IMR-90 (cell line): Measurements from ENCODE around the gene DAB1. TPM values are rescaled to one million over a fixed set of nuclear protein-coding genes. Genes with fewer than 3 reads are reported as not detected.
A peak's percentile ranks its signal among the peaks of the same experiment; 100 is the strongest.

Experiments
- ATAC-seq: fragments of 200-7000 bp; cut with Tn5 transposase; 2 replicates; pipeline ENCODE4 v1.9.1; 2020; ENCODE audit warnings: low read depth, mild to moderate bottlenecking, moderate library complexity
- BruUV-seq: library from RNA; stranded (reverse); fragments of 400-500 nt; replicated peaks from 2 replicates; lab custom pipeline; 2021; lab: Mats Ljungman, UMichigan
- CTCF ChIA-PET: fragments of 300-600 bp; formaldehyde crosslinking; extraction: SDS; loops from one replicate; lab custom pipeline; 2021; ENCODE audit warnings: antibody characterized with exemption; lab: Yijun Ruan, JAX
- POLR2A ChIA-PET: fragments of 300-600 bp; sonication (Branson Sonifier 250); formaldehyde crosslinking; loops from one replicate; lab custom pipeline; 2022; ENCODE audit warnings: antibody characterized with exemption; ENCODE audit not compliant: unreplicated experiment; lab: Charles Lee
- DNase-seq: peaks from one replicate; pipeline ENCODE4 v3.0.0; 2013
- H2AFZ ChIP-seq: replicated peaks from 2 replicates; pipeline ENCODE3; 2013; ENCODE audit warnings: low read length, mild to moderate bottlenecking; ENCODE audit not compliant: poor library complexity
- H2AK5ac ChIP-seq: 2 replicates; pipeline ENCODE4 v1.6.1; 2013; ENCODE audit warnings: low read depth, low read length, inconsistent platforms
- H2AK9ac ChIP-seq: replicated peaks from 2 replicates; pipeline ENCODE3; 2013; ENCODE audit warnings: mild to moderate bottlenecking, low read depth, low read length, moderate library complexity; ENCODE audit not compliant: poor library complexity
- H2BK120ac ChIP-seq: 2 replicates; pipeline ENCODE4 v1.6.1; 2013; ENCODE audit warnings: low read depth, low read length, inconsistent platforms
- H2BK15ac ChIP-seq: 3 replicates; pipeline ENCODE4 v1.6.1; 2013; ENCODE audit warnings: low read depth, low read length, inconsistent platforms
- H2BK20ac ChIP-seq: 2 replicates; pipeline ENCODE4 v1.6.1; 2013; ENCODE audit warnings: low read depth, mild to moderate bottlenecking, inconsistent platforms, low read length, moderate library complexity
- H2BK5ac ChIP-seq: 2 replicates; pipeline ENCODE4 v1.6.1; 2013; ENCODE audit warnings: mild to moderate bottlenecking, low read depth, low read length, inconsistent platforms; ENCODE audit not compliant: poor library complexity, severe bottlenecking
- H3K14ac ChIP-seq: replicated peaks from 2 replicates; pipeline ENCODE4 v1.6.1; 2013; ENCODE audit warnings: low read depth, low read length, inconsistent platforms
- H3K18ac ChIP-seq: 2 replicates; pipeline ENCODE4 v1.6.1; 2013; ENCODE audit warnings: low read depth, low read length, control low read depth
- H3K23ac ChIP-seq: 2 replicates; pipeline ENCODE4 v1.6.1; 2013; ENCODE audit warnings: low read depth, low read length, inconsistent platforms
- H3K27ac ChIP-seq: 2 replicates; pipeline ENCODE4 v1.5.1; 2013; ENCODE audit warnings: mild to moderate bottlenecking, control low read depth, low read length; ENCODE audit not compliant: insufficient read depth
- H3K27me3 ChIP-seq: 2 replicates; pipeline ENCODE4 v1.6.1; 2013; ENCODE audit warnings: low read length; ENCODE audit not compliant: control insufficient read depth, insufficient read depth
- H3K36me3 ChIP-seq: 2 replicates; pipeline ENCODE4 v1.6.1; 2013; ENCODE audit warnings: low read length, mixed read lengths; ENCODE audit not compliant: control insufficient read depth, insufficient read depth
- H3K4ac ChIP-seq: 2 replicates; pipeline ENCODE4 v1.6.1; 2013; ENCODE audit warnings: low read depth, low read length, inconsistent platforms
- H3K4me1 ChIP-seq: 2 replicates; pipeline ENCODE4 v1.6.1; 2013; ENCODE audit warnings: low read length, mixed read lengths; ENCODE audit not compliant: control insufficient read depth, insufficient read depth
- H3K4me2 ChIP-seq: 2 replicates; pipeline ENCODE4 v1.6.1; 2013; ENCODE audit warnings: low read depth, mild to moderate bottlenecking, control low read depth, low read length, moderate library complexity
- H3K4me3 ChIP-seq: 2 replicates; pipeline ENCODE4 v1.5.1; 2013; ENCODE audit warnings: low read depth, mild to moderate bottlenecking, control low read depth, low read length, moderate library complexity; ENCODE audit not compliant: insufficient read depth
- H3K56ac ChIP-seq: 2 replicates; pipeline ENCODE4 v1.6.1; 2013; ENCODE audit warnings: low read length, inconsistent platforms; ENCODE audit not compliant: insufficient read depth; ENCODE audit errors: extremely low read depth
- H3K79me1 ChIP-seq, 2 experiments: 2 replicates each; pipeline ENCODE4 v1.6.1; 2013; ENCODE audit warnings: low read length in 2 of 2, inconsistent platforms in 1 of 2, low read depth in 1 of 2
- H3K9ac ChIP-seq: 2 replicates; pipeline ENCODE4 v1.6.1; 2013; ENCODE audit warnings: low read depth, low read length, control low read depth
- H3K9me1 ChIP-seq: 2 replicates; pipeline ENCODE4 v1.6.1; 2013; ENCODE audit warnings: low read length, inconsistent platforms; ENCODE audit not compliant: insufficient read depth
- H3K9me3 ChIP-seq: 2 replicates; pipeline ENCODE4 v1.6.1; 2013; ENCODE audit warnings: low read length; ENCODE audit not compliant: control insufficient read depth, insufficient read depth
- H4K20me1 ChIP-seq: 2 replicates; pipeline ENCODE4 v1.6.1; 2013; ENCODE audit warnings: low read length, inconsistent platforms; ENCODE audit not compliant: insufficient read depth
- H4K5ac ChIP-seq: 2 replicates; pipeline ENCODE4 v1.6.1; 2013; ENCODE audit warnings: mild to moderate bottlenecking, low read depth, low read length, control low read depth
- H4K8ac ChIP-seq, 2 experiments: 2 replicates each; pipeline ENCODE4 v1.6.1; 2013; ENCODE audit warnings: low read depth in 2 of 2, low read length in 2 of 2, control low read depth in 1 of 2, inconsistent platforms in 1 of 2
- H4K91ac ChIP-seq: 2 replicates; pipeline ENCODE4 v1.6.1; 2013; ENCODE audit warnings: low read depth, low read length, inconsistent platforms; ENCODE audit not compliant: insufficient read depth
- BHLHE40 ChIP-seq: fragments of 150-350 bp; IDR thresholded peaks from 2 replicates; pipeline ENCODE4 v1.6.1; 2016; ENCODE audit warnings: mild to moderate bottlenecking, low read depth, low read length
- CHD1 ChIP-seq: IDR thresholded peaks from 2 replicates; pipeline ENCODE4 v1.6.1; 2012; ENCODE audit warnings: low read depth, low read length, improper control_type of control experiment
- MAFK ChIP-seq: IDR thresholded peaks from 2 replicates; pipeline ENCODE4 v1.6.1; 2012; ENCODE audit warnings: low read depth, low read length, improper control_type of control experiment
- MXI1 ChIP-seq: IDR thresholded peaks from 2 replicates; pipeline ENCODE4 v1.6.1; 2012; ENCODE audit warnings: low read depth, mild to moderate bottlenecking, low read length, moderate library complexity, borderline replicate concordance
- NFE2L2 ChIP-seq: fragments of 150-350 bp; IDR thresholded peaks from 2 replicates; pipeline ENCODE4 v1.6.1; 2016; ENCODE audit warnings: low read depth, mild to moderate bottlenecking, low read length
- USF2 ChIP-seq: fragments of 150-350 bp; IDR thresholded peaks from 2 replicates; pipeline ENCODE4 v1.6.1; 2017; ENCODE audit warnings: mild to moderate bottlenecking, antibody characterized with exemption, low read length, low read depth
- WGBS, 2 experiments: methylation state at CpG; one replicate each; pipeline versions ENCODE4 v1.1.5 to v1.1.7; 2013; ENCODE audit warnings: missing lambda C conversion rate in 2 of 2; ENCODE audit not compliant: insufficient read length in 1 of 2; ENCODE audit errors: extremely low coverage in 2 of 2; 5-methylcytosine and 5-hydroxymethylcytosine counted together
- dilution Hi-C: fragments of 300-500 bp; cut with HindIII; formaldehyde crosslinking; loops from one replicate; pipeline ENCODE4 v1.14.3; 2018; ENCODE audit warnings: low sequenced_read_pairs; ENCODE audit not compliant: unreplicated experiment
- in situ Hi-C: fragments of 300-500 bp; cut with MboI; formaldehyde crosslinking; loops from 3 replicates; pipeline ENCODE4 v1.14.3; 2019; ENCODE audit warnings: low sequenced_read_pairs, inconsistent platforms, mixed read lengths
- intact Hi-C: fragments of 100-400 bp; cut with micrococcal nuclease; formaldehyde crosslinking; loops from 2 replicates; pipeline ENCODE4 v1.10.0; 2022
- polyA plus RNA-seq, 3 experiments: library from polyadenylated mRNA; depleted of rRNA; stranded (reverse); fragments of >200 nt; gene quantifications; 2 replicates each; pipeline ENCODE4 v1.2.3, GENCODE V29; 2012; ENCODE audit warnings: low replicate concordance in 1 of 3
- total RNA-seq: library from RNA; depleted of rRNA; stranded (reverse); fragments of >200 nt; gene quantifications from 2 replicates; pipeline ENCODE4 v1.2.3, GENCODE V29; 2012

Gene DAB1
- total and polyA plus RNA-seq, 2 of the 4 experiments (the other 2 are of a cell fraction) = 0.18 to 0.41 TPM

GRCh38 chr1:57109247-57109646, 314.6 kb downstream of the DAB1 start:
- ChIA-PET POLR2A (no interaction called here), CTCF (interaction anchor here (1.6 kb wide), 1 partner anchor 10 kb away, joined by 3 read pairs; no protein-coding TSS in a partner anchor)
- intact Hi-C loops = no loop called here
- Histone ChIP-seq H3K27me3 (no peaks in the 10 kb centered on the region), H3K4ac (no peak overlapping the region), H3K9ac (no peak overlapping the region), H3K14ac (no peak overlapping the region), H3K18ac (no peak overlapping the region), H3K9me1 (no peaks in the 10 kb centered on the region), H3K79me1 (no peaks in the 10 kb centered on the region), H3K23ac (no peak overlapping the region), H2BK5ac (no peak overlapping the region), H2AFZ (no peak overlapping the region), H3K56ac (no peak overlapping the region), H2BK15ac (no peak overlapping the region), H3K27ac (no peak overlapping the region), H2BK20ac (no peak overlapping the region), H4K91ac (no peak overlapping the region), H2AK5ac (no peak overlapping the region), H2AK9ac (no peak overlapping the region), H3K9me3 (no peaks in the 10 kb centered on the region), H4K5ac (no peak overlapping the region), H4K8ac (no peak overlapping the region), H3K36me3 (no peaks in the 10 kb centered on the region), H3K4me1 (peaks cover 2% of the 10 kb centered on the region; the same call in 1 of the 2 replicates), H2BK120ac (no peak overlapping the region), H3K4me2 (no peak overlapping the region), H3K4me3 (no peak overlapping the region), H4K20me1 (no peaks in the 10 kb centered on the region)
- BruUV-seq = no TSS peak
- in situ Hi-C loops = no loop called here
- DNase-seq = no peak
- ATAC-seq = peak; percentile 17; the same call in 1 of the 2 replicates
- WGBS, 2 experiments = 29% methylated on average over 1 of the region's 1 CpG; no CpG with 5 or more reads in 1 of the 2 experiments
- TF ChIP-seq CHD1 = no peak
- no peak for TF ChIP-seq MXI1
- no peak for TF ChIP-seq MAFK
- TF ChIP-seq NFE2L2 = no peak
- no peak for TF ChIP-seq BHLHE40
- TF ChIP-seq USF2 = no peak
- dilution Hi-C loops = no loop called here
